Measurements from ENCODE around the gene HSD17B7.
A peak's percentile ranks its signal among the peaks of the same experiment; 100 is the strongest.
"Not testable (repeated sequence)": the region's sequence is repeated elsewhere in the genome, so short reads cannot be mapped to it uniquely, and the experiment has no call there.

Gene HSD17B7, protein sequence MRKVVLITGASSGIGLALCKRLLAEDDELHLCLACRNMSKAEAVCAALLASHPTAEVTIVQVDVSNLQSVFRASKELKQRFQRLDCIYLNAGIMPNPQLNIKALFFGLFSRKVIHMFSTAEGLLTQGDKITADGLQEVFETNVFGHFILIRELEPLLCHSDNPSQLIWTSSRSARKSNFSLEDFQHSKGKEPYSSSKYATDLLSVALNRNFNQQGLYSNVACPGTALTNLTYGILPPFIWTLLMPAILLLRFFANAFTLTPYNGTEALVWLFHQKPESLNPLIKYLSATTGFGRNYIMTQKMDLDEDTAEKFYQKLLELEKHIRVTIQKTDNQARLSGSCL

DNA sequence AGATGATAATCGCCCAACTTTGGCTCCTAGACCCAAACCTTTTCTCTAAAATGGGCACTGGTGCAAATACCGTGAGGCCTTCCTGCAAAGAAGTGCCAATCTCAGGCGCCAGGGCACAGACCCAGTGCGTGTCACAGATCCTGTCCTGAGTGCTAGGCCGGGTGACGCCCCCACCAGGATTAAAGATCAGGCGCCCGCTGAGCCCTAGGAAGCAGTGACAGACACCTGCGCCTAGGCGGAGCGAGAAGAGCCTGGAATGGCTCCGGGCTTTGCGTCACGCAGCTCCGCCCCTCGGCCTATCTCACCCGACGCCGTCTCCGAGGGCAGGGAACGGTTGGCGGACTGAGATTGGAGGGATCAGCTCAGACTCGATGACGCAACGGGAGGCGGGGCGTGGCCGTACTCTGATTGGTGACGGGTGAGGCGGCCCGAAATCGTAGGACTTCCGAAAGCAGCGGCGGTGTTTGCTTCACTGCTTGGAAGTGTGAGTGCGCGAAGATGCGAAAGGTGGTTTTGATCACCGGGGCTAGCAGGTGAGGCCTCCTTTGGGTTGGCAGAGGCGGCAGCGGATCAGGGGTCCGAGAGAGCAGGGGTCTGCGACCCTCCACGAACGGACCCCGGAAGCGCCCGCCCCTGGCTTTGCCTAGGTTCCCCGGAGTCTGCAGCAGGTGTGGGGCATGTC, at the start of gene HSD17B7:
Gene HSD17B7, plus strand, starts transcription at position 400 of the 682 bp plus-strand sequence. Its CDS starts 99 bp downstream, at position 499.
- peak; percentile 86 for DNase-seq

DNA sequence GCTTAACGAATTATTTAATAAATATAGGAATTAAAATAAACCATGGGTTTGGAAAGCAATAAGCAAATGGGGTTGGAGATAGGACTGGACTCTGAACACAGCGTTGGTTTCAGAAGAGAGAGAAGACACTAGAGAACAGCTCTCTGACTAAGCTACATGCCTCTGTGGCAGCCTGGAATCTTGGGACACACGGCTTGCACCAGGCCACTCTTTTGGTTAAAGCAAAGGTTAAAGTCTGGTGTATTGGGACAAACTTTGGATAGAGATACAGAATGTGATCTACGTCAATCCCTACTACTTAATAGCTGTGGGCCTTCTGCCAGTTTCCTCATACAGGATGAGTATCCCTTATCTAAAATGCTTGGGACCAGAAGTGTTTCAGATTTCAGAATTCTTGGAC, 49.7 kb upstream of the HSD17B7 start:
- DNase-seq, result no peak

DNA sequence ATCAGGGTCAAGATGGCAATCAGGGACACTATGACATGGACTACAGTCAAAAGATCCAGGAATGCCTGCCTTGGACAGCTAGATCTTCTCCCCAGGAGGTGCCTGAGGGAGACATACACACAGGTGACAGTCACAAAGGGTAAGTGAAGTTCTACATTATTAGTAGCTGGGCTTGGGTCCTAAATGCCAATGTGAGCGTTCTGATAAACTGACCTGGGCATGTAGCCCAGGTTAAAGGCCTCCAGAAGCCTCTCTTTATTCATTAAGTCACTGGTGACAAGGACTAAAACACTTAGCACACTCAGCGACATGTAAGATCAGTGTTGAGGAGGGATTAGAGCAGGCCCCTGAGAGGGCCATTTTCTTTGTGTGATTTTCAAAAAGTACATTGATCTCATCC, 48.9 kb upstream of the HSD17B7 start:
- no peak for DNase-seq

DNA sequence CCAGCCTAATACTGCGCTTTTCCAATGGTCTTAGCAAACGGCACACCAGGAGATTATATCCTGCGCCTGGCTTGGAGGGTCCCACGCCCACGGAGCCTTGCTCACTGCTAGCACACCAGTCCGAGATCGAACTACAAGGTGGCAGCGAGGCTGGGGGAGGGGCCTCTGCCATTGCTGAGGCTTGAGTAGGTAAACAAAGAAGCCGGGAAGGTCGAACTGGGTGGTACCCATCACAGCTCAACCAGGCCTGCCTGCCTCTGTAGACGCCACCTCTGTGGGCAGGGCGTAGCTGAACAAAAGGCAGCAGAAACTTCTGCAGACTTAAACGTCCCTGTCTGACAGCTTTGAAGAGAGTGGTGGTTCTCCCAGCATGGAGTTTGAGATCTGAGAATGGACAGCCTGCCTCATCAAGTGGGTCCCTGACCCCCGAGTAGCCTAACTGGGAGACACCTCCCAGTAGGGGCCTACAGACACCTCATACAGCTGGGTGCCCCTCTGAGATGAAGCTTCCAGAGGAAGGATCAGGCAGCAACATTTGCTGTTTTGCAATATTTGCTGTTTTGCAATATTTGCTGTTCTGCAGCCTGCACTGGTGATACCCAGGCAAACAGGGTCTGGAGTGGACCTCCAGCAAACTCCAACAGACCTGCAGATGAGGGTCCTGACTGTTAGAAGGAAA, 44.1 kb upstream of the HSD17B7 start:
- not testable (repeated sequence) for DNase-seq

DNA sequence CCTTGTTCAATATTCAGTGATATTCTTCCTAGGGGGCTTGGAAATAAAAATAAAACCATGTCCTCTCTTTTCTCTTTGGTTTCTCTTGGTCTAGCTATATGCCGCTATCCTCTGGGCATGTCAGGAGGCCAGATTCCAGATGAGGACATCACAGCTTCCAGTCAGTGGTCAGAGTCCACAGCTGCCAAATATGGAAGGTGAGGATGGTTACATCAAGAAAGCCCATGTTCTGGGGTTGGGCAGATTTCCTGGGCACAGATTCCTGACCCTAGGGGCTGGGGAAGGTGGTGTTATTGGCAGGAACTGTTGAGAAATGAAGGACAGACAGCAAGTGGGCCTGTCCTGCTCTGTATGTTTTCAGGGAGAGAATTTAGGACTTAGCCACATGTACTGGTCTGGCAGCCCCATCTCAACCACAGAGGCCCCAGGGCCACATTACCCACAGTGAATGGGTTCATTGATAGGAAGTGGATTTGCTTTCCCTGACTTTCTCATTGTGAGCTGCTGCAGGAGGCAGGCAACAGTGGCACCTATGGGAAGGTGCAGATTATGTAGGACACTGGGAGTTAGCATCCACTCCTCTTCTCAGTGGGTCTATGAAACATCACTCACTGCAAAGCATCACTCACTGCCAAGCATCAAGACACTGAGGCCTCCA, 37.4 kb upstream of the HSD17B7 start:
- DNase-seq, result no peak

DNA sequence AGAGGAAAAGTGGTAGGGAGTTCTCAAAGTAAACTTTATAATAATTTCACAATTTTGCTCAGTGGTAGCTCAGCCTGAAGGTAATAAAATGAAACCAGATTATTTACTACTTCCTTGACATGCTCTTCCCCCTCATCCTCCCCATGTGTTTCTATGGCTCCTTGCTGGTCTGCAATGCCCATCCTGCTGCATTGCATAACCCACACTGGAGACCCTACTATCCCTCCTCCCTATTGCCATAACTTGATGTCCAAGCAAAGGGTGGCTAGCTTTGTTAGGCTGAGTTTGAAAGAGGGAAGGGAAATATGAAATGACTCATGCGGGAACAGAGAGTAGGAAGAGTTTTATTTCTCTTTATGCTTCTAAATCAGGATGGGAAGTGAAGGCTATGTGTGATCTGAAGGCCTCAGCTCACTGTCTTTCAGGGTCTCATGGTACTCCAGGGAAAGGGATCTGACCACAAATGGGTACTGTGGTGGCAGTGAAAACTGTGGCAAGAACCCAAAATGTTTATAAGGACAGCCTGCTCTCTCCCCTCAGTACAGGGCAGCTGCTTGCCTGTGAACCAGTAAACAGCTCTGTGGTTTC, 36.4 kb upstream of the HSD17B7 start:
- DNase-seq, result no peak

DNA sequence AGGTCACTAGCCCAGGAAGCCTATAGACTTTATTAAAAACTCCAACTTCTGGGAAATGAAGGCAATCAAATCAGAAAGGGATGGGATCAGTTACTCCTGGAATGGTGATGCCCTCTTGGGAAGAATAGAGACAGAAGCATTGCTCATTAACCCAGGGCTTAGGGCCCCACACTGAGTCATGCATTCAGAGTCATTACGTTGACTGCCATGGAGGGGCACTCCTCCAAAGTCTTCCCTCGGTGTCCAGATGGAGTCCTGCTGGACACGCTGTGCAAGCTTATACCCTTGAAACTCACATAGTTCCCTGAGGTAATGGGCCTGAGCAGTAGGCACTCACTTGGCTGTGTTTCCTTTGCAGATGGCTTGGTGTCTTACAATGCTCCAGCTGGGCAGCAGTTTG, 35.2 kb upstream of the HSD17B7 start:
- no peak for DNase-seq

DNA sequence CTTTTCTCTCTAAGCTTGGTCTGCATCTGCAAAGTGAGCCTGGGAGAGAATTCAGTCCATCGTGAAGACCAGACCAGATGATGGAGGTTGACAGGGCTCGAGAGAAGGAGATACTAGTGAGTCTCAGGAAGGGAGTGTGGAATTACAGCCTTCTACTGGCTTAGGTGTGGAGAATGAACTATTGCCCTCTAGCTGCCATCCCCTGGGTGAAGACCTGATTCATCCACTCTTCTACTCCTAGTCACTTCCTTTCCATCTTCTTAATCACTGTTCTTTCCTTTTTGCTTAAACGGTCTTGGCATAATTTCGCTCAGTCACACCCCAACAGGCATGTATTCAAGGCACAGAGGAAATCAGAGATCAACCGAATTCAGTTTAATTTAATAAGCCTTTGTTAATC, 34.0 kb upstream of the HSD17B7 start:
- no peak for DNase-seq

DNA sequence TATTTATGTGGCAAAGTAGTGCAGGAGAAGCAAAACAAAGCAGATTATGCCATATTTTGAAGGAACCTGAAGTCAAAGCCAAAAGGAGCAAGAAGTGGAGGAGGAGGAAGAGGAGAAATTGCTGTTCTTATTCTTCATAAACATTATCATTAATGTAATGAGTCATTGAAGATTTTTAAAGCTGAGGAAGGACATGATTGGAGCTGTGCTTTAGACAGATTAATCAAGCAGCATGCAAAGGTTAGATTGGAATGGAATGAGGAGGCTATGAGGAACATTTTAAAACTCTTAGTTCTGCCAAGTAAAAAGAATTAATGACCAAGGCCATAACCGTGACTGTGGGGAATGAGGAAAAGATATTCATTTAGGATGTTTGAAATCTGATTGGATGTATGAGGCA, 33.0 kb upstream of the HSD17B7 start:
- DNase-seq, result no peak

DNA sequence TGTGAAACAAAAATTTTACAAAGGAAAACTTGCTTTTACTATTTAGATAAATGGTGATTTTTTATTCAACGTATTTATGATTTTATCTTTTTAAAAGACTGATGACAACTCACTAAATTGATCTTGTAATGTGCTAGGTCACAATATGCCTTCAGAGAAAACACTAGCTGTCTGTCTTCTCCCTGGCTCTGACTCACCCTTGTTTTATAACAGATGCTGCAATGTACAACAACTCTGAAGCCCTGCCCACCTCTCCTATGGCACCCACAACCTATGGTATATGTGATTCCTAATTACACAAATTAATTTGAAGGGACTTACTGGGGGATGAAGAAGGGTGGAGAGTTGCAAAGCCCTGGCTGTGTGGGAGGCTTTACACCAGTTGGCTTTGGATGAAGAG, 24.7 kb upstream of the HSD17B7 start:
- DNase-seq, result no peak

DNA sequence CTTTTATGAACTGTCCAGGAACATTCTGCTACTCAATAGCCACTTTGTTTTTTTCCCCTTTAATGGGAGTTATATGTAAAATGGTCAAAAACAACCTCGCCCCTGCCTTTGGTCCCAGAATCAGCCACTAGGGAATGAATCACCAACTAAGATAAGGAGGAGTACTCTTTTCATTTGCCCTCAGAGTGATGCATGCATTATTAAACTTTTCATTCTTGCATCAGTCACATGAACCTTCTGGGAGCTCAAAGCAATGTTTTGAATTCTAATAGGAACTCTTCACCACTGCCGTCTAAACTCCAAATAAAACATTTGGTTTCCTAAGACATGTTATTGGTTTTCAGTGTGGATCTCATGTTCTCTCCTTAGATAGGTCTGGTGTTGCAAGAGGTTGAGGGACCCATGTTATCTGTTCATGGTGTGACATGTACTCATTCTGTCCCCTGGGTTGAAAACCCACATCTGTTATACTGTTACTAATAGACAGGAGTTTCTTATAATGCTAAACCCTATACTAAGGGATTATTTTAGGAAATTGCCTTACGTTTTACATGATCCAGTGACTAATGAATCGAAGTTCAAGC, 17.8 kb upstream of the HSD17B7 start:
- no peak for DNase-seq

DNA sequence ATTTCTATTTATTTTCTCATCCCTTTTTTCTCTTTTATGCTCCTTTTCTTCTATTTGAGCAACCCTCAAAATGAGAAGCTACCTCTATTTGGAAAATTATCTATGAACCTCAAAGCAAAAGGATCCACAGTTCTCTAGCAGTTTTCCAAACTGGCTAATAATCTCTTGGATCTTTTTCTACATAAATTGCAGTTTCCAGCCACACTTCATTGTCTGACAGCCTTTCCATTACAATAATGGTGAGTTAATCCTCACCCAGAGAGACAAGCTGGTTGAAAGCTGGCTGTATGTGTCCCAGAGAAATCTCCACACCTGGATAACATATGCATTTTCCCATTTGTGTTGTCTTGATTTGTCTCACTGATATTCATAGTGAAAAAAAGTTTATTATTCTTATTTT, 16.5 kb upstream of the HSD17B7 start:
- no peak for DNase-seq

DNA sequence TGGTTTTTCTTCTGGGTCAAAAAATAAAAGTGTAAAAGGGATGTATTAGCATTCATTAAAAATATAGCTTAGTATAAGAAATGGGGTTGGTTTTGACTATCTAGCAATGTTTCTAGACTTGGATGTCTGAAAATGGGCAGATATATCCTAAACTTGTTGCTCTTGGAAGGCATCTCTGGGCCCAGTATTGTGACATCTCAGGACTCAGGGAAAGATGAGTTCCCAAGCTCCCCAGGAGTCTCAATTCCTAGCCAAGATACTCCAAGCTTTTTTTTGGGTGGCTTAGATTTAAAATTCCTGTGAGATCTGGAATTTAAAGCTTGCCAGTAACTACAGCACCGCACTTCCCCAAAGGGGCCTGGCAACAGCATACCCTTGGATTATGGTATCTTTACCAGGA, 11.5 kb upstream of the HSD17B7 start:
- no peak for DNase-seq

DNA sequence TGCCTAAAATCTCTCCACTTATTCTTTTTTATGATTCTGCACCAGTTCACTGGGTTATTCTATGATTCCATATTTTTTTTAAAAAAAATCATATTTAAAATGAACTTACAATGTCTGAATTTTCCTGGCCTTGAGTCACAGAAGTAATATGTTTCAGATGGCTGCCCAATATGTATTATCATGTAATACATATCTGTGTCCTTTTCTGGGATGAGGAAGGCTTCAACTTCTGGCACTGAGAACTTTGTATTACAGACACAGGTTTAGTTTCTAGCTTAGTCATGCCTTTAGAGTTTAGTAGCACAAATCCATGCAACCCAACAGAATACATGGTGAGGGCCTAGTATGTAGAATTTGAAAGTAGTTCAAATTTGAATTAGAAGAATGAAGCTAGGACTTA, 7.8 kb upstream of the HSD17B7 start:
- no peak for DNase-seq

DNA sequence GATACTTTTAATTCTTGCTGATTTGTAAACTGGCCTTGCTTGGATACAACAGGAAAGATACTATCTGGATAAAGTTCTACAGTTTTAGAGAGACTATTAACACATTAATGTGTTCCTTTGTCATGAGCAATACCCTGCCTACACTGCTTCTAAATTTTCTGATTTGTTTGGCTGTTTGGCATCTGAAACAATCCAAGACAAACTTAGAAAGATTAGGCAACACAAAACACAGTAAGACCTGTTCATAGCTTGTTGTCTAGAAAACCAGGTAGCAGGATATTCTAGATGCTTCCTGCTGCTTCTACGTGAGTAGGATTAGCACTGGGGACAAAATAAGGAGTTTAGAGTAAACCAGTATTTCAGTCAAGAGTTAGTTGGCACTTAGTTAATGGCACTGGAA, 5.6 kb upstream of the HSD17B7 start:
- not testable (repeated sequence) for DNase-seq

DNA sequence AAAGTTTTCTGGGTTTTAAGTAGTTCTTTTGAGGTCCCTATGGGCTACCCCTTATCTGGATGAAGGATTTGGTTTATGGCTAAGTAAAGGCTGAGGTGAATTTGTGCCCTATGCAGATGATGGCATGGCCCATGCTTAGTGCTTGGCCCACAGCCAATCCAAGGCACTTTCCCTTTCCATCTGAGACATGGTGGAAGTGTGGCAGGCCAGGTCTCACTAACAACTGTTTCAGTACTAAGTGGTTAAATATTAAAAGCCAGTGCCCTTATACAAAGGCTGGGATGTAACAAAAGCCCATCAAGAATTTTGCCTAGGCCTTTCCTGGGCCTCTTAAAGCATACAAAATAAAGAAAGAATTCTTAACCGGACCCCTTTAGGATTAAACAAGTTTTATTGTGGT, 1.7 kb upstream of the HSD17B7 start:
- not testable (repeated sequence) for DNase-seq

DNA sequence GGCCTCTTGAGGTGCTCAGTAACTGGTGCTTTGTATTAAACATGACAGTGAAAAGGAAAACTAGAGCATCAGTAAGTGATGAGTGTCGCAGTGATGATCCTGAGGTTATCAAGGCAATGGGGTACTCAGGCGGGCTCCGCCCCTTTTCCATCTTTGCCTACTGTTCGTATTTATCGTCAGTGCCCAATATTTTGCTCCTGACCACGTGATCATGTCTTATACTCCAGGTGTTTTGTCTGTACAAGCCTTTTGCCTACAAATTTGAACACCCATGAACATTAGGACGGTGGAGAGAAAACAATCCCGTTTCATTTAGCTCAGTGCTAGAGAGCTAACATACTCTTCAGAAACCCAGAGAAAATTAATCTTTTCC, 469 bp downstream of the HSD17B7 start:
- peak in 1 of 2 donors; percentile 31 for DNase-seq

DNA sequence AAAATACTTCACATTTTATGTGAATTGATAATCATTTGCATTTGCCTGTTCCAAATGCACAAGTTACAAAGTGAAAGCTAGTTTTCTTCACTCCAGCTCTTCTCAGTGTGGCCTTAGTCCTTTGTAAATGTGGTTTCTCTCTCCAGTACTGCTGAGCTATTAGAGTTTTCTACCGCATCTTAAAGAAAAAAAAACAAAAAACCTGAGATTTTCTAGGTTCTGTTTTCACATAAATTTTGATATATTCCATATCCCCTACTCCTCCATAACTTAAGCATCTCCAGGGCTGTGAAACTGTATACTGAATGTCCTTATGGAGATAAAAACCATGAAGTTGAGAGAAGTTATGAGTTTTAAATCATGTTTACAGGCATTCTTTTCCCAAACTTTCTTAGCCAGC, 3.8 kb downstream of the HSD17B7 start:
- DNase-seq, result not testable (repeated sequence)

DNA sequence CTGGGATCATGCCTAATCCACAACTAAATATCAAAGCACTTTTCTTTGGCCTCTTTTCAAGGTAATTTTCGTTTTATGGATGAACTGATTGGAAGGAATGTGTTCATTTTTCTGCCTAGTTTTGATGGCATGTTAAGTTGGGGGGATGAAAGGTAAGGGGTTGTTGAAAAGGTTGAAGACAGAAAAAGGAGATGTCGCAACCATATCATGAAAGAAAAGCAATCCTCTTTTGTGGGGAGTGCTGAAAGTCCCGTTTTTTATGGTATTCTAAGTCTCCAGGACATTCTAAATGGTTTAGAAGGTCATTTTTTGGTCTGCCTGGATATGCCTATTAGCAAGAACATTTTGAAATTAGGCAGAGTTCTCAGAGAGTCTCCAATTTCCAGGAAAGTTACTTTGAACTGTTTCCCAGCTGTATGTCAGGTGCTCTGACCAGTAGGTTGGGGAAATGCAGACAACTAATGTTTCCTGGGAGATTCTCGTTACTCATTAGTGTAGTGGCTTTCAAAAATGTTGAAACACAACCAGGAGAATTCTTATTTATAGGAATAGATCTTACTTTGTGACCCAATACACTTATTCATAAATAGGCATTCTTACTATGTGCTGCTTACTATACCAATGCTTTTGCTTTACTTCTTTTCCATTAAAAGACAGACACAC, 6.2 kb downstream of the HSD17B7 start:
- DNase-seq, result not testable (repeated sequence)

DNA sequence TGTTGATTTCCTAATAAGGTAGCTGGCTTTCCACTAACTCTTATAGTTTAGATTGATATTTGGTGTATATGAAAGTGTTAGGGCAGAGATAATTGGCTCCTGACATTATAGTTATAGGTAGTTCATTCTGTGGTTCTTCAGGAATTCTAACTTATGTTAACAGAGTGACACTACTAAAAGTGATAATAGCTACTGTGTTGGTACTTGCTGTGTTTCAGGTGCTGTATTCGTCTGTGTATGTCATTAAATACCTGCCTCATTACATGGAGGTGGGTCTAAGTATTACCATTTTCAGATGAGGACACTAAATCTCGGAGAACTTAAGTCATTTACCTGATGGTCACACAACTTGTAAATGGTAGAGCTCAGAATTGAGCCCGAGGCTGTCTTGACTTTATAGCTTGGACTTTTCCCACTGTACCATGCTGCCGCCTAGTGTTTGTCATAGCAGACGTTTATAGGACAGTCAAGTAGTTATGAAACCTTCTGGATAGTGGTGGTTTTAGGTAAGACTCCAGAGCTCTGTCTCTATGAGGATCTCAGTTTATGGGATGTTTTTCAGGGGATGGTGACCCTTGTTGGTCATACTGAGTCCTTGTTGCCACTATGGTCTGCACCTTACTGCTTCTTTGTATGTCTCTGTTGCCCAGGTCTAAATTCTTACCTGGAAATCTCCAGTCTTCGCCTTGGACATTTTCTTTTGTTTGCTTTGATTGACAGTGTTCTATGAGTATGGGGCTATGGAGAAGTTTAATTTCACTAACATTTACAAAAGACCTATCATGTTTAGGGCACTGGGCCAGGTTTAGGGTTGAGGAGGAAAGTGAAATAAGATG, 9.7 kb downstream of the HSD17B7 start:
- DNase-seq, result not testable (repeated sequence)

DNA sequence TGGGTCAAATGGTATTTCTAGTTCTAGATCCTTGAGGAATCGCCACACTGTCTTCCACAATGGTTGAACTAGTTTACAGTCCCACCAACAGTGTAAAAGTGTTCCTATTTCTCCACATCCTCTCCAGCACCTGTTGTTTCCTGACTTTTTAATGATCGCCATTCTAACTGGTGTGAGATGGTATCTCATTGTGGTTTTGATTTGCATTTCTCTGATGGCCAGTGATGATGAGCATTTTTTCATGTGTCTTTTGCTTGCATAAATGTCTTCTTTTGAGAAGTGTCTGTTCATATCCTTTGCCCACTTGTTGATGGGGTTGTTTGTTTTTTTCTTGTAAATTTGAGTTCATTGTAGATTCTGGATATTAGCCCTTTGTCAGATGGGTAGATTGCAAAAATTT, 17.0 kb downstream of the HSD17B7 start:
- DNase-seq, result not testable (repeated sequence)

Measured in CD4-positive, alpha-beta T cell treated with Interleukin-4 for 1 hour (primary cell).